Measurements from ENCODE around the gene POU2F3.
"Not testable (repeated sequence)": the region's sequence is repeated elsewhere in the genome, so short reads cannot be mapped to it uniquely, and the experiment has no call there.

POU2F3 gene

DNA sequence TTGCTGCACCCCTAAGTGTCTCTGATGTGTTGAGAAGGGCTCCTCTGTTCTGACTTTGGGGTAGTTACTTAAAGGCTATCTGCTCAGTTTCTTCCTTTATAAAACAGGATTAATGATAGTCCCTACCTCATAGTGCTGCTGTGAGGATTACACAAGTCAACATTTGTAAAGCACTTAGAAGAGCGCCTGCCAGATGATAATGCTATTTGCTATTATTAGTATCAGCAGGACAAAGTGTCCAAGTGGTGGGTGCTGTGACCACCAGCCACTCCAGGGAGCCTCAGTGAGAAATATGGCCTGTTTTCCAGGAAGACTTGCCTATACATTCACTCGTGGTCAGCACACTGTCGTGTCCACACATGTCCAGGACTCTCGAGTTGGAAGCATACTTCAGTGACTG, 16.2 kb downstream of the POU2F3 start:
- DNase-seq = no peak

DNA sequence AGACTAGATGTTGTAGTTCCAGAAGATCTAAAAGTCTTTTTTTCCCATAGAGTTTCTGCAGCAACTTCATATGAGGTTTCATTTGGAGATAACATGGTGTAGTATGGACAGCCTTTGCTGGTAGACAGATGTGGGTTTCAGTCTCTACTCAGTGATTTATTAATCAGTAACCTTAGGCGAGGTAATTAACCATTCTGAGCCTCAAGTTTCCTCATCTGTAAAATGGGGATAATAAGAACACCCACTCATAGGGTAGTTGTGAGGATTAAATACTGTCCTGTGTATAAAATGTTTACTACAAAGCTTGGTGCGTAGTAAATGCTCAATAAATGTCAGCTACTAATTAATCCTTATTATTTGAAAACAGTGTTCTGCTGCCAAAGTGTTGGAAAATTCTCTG, 16.8 kb downstream of the POU2F3 start:
- DNase-seq = no peak

DNA sequence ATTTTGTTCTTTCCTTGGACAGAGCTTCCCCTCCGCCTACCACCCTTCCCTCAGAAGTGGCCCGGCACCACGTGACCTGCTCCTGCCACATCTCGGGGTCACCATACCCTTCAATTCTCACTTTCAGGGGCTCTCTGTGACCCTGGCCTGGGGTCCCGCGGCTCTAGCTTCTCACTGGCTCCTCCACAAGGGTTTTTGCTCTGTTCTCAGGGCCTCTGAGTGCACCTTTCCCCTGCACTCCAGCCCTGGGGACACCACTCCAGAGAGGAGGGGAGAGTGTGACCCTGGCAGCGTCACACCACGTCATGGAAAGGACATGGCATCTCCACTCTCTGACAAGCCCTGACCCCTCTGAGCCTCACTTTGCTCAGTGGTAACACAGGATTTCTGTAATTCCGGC, 17.4 kb downstream of the POU2F3 start:
- DNase-seq = no peak

DNA sequence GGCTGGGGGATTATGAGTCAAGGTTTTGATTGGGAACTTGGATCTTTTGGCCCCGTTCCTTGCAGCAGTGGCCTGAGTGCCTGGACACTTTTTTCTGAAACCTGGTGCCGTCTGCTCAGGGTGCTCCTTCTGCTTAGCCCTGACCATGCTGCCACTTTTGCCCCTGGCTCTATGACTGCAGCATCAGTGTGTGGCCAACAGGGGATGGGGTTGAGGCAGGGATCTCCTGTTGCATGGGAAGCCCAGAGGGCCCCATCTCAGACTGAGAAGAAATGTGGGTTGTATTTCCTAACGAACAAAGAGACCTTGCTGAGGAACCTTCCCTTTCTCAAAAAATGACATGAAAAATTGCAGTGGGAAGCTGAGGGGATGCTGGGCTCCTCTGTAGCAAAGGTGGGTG, 18.7 kb downstream of the POU2F3 start:
- no peak for DNase-seq

DNA sequence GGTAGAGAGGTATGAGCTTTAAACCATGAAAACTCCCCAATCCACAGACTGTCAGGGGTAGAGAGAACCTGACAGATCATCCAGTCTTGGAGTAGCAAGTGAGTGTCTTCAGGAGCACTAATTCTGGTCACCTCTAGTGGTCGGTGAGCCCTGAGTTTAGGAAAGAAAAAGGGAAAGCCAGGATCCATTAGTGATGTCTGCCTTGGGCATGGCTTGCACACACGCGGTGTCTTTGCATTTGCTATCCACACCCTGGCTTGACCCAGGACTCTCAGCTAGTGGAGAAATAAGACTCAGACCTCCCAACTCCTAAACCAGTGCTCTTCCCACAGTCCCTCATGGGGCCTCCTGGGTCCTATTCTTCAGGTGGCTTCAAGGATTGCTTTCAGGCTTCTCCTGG, 19.3 kb downstream of the POU2F3 start:
- no peak for DNase-seq

DNA sequence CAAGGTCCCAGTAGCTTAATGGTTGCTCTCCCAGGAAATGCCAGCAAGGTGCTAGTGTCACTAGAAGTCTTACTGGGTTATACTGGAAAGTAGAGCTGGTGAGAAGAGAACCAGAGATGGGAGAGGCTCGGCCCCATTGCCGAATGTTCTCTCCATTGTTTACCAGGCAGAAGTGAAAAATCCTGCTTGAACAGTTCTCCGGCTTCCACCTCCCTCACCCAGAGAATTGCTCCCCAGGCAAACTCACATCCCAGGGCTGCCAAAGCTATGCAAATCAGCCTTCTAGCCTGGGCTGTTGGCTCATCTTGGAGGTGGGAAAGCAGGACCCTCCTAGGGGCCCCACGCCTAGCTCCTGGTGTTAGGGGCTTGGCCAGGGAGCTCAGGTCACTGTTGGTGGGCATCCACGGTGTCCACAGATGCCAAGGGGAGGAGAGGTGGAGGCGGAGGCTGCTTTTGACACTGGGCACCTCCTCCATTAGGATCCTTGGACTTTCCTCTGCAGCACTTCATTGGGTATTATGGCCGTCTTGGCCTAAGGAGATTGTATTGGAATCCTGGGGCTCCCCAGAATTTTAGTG, 20.1 kb downstream of the POU2F3 start:
- no peak for DNase-seq

DNA sequence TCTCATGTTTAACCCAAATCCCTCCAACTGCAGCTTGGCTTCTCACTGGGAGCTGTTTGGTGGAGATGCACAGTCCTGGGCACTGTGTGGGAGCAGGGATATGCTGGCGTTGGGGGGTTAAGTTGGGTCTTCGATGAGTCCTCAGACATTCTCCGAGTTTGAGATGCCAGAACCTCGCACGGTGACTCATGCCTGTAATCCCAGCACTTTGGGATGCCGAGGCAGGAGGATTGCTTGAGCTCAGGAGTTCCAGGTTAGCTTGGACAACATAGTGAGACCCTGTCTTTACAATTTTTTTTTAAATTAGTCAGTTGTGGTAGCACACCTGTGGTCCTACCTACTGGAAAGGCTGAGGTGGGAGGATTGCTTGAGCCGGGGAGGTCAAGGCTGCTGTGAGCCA, 20.7 kb downstream of the POU2F3 start:
- no peak for DNase-seq

DNA sequence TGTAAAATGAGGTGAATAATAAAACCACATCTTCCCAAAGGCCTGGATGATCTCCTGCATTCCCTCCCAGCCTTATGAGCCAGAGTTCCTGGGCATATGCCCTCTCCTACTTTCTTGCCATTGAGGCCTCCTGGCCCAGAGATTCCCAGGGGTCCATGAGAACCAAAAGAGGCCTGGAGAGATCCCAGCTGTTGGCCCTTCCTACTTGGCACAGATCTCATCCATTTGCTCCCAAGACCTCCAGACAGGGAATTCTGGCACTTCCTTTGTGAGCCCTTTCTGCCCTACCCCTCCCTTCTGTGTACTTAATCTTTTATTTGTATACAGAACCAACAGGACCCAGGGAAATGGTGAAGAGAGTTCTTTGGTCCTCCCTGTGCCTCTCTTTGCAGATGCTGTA, 21.4 kb downstream of the POU2F3 start:
- no peak for DNase-seq

DNA sequence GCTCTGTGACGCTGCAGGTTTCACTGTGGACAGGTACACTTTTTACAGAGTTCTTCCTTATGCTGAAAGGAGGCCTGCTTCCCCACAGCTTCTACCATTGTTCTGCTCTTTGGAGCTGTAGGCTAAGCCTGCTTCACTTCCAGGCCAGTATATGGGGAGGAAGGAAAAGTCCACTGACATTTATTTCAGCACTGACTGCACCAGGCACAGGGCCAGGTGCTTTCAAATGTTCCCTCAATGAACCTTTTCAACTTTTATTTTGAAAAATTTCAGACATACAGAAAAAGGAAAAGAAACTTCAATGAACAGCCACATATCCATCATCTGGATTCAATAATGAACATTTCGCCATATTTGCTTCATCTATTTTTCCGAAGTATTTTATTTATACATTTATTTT, 22.0 kb downstream of the POU2F3 start:
- DNase-seq = no peak

DNA sequence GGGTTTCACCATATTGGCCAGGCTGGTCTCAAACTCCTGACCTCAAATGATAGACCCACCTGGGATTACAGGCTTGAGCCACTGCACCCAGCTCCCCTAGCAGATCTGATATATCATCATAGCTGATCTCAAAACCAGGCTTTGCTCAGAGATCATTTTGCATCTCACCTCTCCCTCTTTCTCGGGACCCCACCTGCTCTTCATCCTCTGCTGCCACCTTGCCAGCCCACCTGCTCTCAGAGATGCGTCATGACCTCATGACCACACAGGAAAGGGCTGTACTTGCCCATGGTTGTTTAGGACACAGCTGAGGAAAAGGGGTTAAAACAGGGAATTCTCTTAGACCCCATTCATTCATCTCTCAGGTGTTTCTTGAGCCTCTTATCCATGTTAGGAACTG, 27.4 kb downstream of the POU2F3 start:
- no peak for DNase-seq

DNA sequence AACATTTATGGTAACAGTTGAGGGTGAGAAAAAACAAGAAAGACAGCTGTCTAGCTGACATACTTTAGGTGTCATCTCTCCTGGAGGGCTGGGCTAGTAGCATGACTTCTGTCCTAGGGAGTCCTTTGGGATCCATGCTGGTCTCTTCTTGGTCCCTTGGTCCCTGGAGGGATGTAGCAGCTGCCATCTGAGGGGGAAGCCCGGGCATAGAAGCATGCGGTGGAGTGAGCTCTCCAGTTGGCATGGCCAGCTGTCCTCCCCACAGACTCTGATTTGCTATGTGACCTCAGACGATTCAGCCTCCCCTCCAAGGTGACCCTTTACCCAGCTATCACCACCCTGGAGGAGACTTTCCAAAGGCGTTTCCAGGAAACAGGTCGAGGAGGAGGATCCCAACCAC, 28.7 kb downstream of the POU2F3 start:
- DNase-seq = no peak

DNA sequence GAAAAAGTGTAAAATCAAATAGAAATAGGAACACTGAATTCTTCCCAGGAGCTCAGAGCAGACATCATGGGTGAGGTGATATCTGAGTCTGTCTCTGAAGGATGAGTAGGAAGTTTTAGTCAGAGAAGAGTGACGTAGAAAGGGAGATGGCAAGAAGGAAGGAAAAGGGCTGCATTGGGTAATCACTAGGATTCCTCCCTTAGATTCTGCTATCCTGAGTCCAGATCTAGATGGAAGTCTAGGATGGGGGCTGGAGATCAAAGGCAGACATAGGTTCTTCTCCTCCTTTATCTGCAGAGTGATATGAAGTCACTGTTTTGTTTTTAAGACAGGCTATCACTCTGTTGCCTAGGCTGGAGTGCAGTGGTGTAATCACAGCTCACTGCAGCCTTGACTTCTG, 30.4 kb downstream of the POU2F3 start:
- DNase-seq = no peak

DNA sequence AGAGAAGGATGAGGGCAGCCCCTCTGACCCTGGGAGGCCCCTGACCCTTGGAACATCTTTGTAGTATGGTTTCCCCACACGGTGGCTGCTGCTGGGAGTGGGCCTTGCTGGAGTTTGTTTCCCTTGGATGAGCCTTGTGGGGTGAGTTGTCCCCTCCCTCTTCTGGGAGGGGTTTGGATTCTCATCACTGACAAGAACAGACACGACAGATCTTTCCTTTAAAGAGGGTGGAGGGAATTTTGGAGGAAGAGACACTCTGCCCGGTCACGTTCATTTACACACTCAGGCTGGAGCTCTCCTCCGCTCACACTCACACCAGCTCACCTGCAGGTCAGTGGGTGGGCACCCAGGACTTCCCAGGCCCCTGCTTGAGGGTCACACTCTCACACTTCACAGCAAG, 31.7 kb downstream of the POU2F3 start:
- DNase-seq = no peak

DNA sequence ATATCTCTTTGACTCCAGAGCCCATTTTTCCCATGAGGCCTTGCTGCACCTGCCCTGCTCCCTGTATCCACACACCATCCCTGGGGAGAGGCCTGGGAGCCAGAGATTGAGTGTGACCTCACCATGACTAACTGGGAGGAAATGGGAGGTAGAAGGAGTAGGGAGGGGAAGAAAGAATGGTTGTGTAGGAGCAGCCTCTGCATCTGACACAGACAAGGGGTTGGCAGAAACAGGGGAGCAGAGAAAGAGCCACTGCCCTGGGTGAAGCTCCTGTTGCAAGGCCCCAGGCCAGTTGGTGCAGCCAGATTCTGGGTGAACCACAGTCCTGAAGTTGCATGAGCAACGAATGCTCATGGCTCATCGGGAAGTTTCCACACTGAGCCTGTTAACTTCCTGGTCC, 32.4 kb downstream of the POU2F3 start:
- DNase-seq = peak; percentile 19 to 30

DNA sequence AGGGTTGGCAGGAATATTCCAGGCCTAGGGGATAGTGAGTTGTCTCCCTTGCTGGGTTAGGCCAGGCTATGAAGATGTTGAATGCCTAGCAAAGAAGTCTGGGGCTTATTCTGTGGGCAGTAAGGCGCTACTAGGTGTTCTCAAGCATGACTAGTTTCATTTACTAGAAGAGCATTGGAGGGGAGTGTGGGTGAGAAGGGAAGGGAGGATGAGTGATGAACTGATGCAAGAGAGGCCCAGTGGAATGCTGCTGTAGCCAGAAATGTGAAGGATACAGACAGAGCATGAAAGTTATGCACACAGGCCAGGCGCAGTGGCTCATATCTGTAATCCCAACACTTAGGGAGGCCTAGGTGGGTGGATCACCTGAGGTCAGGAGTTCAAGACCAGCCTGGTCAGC, 33.5 kb downstream of the POU2F3 start:
- no peak for DNase-seq

DNA sequence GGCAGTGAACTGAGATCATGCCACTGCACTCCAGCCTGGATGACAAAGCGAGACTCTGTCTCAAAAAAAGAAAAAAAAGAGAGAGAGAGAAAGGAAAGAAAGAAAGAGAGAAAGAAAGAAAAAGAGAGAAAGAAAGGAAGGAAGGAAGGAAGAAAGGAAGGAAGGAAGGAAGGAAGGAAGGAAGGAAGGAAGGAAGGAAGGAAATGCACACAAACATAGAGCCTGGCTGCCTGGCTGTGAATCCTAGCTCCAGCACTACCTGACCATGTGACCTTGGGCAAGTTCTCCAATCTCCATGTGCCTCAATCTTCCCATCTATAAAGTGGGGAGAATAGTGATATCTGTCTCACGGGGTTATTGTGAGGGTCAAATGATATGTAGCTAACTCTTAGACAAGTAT, 34.0 kb downstream of the POU2F3 start:
- not testable (repeated sequence) for DNase-seq

DNA sequence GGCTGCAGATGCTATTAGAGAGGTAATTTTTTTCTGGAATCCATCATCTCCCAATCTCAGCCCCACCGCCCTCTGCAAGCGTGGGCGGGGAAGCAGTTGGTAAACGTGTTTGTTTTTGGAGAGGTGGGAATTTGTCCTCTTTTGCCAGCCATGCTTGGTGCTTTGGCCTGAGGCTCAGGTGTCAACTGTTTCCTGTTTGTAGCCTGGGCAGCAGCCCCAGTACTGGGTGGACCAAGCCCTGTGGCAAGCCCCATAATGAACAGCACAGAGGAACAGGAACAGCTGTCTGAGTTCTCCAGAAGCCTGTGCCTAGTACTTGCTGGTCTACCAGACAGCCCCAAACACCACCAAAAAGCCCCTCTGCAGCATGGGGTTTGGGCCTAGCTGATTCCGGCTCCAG, 39.6 kb downstream of the POU2F3 start:
- DNase-seq = no peak

DNA sequence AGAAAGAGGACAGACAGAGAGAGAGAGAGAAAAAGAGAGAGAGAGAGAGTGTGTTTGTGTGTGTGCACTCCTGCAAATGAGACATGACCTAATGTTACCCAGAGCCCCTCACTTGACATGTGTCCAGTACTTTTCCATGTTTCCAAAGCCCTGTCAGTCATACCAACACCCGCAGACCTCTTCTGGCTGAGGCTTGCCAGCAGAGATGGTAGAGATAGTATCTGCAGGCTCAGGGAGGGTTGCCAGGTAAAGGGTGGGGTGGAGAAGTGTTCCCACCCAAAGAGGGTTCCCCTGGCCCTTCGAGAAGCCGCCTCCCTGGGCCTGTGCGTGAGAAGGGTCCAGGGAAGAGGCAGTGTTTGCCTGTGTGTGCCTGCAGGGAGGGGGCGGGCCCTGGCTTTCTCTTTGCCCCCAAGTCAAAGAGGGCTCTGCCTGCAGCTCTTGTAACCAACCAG, 40.7 kb downstream of the POU2F3 start:
- no peak for DNase-seq

DNA sequence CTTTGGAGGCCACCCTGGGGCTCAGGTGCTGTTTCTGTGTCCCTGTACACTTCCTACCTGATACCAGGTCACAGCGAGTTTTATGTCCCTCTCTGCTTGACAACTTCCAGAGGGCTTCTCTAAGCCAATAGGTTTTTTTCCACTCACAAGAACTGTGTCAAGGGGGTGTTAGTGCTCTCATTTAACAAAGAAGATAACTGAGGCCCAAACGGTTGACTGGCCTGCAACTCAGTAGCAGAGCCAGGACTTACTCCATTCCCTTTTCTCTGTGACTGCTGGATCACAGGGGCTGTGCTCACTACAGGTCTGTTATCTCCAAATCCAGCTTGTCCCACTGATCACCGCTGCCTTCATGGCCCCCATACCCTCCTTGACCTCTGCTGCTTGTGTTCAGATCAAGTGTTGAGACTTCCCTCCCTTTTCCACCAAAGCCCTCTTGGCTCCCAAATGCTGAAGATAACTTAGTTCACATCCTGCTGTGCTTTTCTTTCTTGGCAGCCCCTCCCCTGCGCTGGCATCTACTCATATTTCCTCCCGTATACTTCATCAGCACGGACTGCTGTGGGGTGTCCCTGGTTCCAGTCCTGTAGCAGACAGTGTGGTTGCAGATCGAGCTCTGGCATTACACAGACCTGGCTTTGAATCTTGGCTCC, 41.3 kb downstream of the POU2F3 start:
- DNase-seq = no peak

DNA sequence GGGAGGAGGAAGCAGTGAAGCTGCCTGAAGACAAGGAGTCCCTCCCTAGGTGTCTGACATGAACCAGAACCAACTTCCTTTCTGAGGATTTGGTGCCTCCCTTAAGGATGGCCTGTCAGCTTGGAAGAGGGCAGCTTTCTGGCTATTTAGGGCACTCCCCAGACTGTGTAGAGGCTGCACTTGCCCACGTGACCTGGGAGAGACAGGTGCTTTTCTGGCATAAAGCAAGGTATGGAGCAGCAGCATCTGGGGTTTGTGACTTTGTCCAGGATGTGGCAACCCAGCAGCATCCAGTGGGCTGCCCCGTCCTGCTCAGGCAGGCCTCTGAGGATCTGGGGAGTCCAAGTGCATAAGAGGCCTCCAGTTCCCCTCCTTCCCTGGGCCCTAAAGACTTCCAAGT, 43.2 kb downstream of the POU2F3 start:
- DNase-seq = no peak

DNA sequence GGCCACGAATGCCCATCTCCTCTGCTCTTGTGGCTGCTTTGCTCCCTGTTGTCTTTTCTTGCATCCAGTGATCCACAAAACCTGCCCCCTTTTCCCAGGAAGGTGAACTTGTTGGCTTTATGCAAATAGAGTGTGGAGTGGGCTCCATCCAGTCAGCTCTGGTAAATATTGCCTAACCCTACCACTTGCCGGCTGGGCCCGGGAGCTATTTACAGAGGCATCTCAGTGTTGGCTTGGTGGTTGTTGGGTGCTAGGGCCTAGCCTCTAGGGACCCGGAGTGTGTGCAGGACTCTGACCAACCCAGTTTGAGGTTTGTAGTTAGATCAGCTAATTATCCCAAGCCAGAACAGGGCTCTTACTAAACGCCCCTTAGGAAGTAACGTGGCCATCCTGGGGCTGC, 44.3 kb downstream of the POU2F3 start:
- DNase-seq = no peak

DNA sequence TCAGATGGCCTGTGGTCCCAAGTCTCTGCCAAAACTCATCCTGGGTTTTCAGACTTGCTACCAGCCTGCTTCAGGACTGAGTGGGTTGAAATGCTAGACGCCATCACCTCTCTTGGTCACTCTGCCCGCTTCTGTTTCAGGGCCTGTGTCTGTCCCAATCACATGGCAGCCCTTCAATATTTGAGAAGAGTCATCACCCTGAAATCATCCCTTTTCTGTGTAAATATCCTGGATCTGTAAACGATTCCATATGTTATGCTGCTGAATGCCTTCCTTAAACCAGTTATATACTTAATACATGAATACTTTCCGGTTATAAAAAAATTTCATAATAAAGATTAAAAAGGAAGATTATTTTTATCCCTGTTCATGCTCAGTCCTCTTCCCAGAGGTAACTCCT, 45.3 kb downstream of the POU2F3 start:
- DNase-seq = no peak

DNA sequence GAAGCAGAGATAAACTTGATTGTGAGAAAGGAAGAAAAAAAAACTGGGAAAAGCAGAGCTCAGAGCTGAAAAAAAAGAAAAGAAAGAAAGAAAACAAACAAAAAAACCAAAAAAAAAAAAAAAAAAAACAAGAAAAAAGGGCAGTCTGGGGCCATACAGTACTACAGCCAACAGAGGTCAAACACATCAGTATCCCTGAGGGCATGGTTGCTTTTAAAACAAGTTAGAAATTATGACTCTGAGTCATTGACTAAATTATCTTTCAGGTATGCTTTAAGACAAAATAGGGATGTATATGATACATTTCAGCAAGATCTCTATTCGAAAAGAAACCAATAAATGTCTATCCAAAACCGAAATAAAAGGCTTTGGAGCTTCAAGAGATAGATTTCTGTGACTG, 48.1 kb downstream of the POU2F3 start:
- DNase-seq = no peak

DNA sequence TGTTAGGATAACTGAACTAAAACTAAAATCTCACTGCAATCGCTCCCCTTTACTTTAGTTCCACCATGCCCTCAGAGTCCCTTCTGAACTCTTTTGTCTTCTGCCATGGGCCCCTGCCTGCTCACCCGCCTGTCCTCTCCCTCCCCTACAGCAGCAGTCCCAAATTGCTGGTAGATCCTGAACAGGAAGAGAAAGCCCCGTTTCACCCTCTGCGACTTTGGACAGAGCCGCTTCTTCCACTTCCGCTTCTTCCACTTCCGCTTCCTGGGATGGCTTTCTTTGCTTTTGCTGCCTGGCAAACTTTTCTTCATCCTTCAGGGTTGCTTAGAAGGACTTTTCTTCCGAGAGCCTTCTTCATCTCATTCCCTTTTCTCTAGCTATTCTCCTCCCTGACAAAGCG, 49.5 kb downstream of the POU2F3 start:
- DNase-seq = no peak

DNA sequence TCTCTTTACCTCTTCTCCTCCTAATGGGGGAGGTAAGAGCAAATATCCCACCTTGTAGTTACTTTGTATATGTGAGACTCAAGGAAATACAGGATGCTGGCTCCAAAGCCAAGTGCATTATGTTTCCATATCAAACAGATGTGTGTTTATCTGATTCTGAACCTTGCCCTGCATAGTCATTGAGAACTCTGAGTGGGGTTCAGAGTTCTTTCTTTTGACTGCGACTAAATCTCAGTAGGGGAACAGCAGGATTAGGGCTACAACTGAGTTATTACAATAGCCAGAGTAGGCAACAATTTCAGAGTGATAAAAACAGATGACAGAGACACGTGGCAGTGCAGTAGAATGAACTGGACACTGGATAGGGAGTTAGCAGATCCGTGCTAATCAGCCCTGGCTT, 51.0 kb downstream of the POU2F3 start:
- DNase-seq = no peak

Measured in SW 1271 (cell line).